Thoracic aorta (tissue), 2 donors: ENCODE measurements around the gene SAMHD1. TPM values are rescaled to one million over a fixed set of nuclear protein-coding genes. Genes with fewer than 3 reads are reported as not detected.

ENCODE experiments used
- ATAC-seq: fragments of 150-250 bp; one replicate; pipeline ENCODE4 v1.8.0; 2017; ENCODE audit warnings: low read depth; ENCODE audit not compliant: insufficient number of reproducible peaks, low FRiP score
- DNase-seq: peaks from one replicate; pipeline ENCODE4 v3.0.0-alpha.2; 2020; ENCODE audit warnings: low spot score
- H3K27ac ChIP-seq, 2 donors: fragments of 200-600 bp; sonication (generic); 1 replicate in 1 of 2; 2 replicates in 1 of 2; pipeline ENCODE4 v1.5.1; 2016; ENCODE audit warnings: mild to moderate bottlenecking in 2 of 2, moderate library complexity in 2 of 2
- H3K27me3 ChIP-seq: fragments of 200-600 bp; sonication (generic); replicated peaks from 2 replicates; pipeline ENCODE4 v1.6.0; 2016; ENCODE audit warnings: mild to moderate bottlenecking; ENCODE audit not compliant: insufficient read depth
- H3K36me3 ChIP-seq: fragments of 200-600 bp; sonication (generic); one replicate; pipeline ENCODE4 v1.5.1; 2016
- H3K4me1 ChIP-seq, 2 donors: fragments of 200-600 bp; sonication (generic); 1 replicate in 1 of 2; 2 replicates in 1 of 2; pipeline versions ENCODE4 v1.5.1 to v1.6.0; 2016; ENCODE audit warnings: low read depth in 2 of 2, mild to moderate bottlenecking in 1 of 2; ENCODE audit not compliant: control insufficient read depth in 1 of 2
- H3K4me3 ChIP-seq: fragments of 200-600 bp; sonication (generic); 2 replicates; pipeline ENCODE4 v1.5.1; 2016; ENCODE audit warnings: mild to moderate bottlenecking
- H3K9me3 ChIP-seq: fragments of 200-600 bp; sonication (generic); 2 replicates; pipeline ENCODE4 v1.5.1; 2016
- total RNA-seq, 2 donors: library from RNA; depleted of rRNA; stranded (reverse); fragments of >200 nt; gene quantifications; one replicate each; pipeline versions ENCODE4 v1.1.0 to v1.2.3, GENCODE V29; 2016
- TF ChIP-seq, protein P1 (sequence below): fragments of 200-600 bp; sonication (generic); IDR thresholded peaks from one replicate; pipeline ENCODE4 v1.5.1; 2019; ENCODE audit warnings: antibody characterized with exemption

The SAMHD1 gene
- total RNA-seq, 2 donors from 2014 or later = 229 to 365 TPM

DNA sequence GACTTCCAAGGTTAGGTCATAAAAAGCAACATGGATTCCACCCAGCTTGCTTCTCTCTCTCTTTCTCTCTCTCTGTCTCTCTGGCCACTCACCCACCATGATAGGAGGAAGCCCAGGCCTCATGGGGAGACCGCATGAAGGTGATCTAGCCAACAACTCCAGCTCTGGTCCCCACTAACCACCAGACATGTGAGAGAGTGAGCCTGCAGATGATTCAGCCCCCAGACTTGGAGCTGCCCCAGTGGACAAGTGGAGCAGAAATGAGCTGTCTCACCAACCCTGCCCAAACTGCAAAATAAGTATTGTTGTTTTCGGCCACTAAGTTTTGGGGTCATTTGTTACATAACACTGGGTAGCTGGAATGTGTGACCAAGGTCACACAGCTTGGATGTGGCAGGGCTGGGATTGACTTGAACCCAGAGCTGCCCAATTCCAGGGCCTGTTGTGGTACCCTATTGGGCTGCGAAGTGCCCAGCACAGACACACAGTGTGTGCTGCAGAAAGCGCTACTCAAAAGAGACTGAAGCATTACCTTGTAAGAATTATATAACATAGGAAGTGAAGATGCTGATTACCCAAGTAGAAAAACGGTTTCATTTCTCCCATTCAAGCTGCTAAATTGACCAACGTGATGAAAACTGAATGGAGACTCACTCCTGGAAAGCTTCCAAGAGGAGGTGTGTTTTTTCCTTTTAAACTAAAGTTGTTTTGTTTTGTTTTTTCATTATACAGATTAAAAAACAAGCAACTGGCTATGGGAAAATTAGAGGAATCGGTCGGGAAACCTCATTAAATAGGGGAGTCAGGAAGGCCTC lies 84.6 kb downstream of the SAMHD1 start:
- H3K9me3 ChIP-seq = no peaks in the 10 kb centered on the region
- no peak for ATAC-seq
- no peak overlapping the region for H3K4me3 ChIP-seq
- H3K27ac ChIP-seq = no peak overlapping the region
- TF ChIP-seq, protein P1, sequence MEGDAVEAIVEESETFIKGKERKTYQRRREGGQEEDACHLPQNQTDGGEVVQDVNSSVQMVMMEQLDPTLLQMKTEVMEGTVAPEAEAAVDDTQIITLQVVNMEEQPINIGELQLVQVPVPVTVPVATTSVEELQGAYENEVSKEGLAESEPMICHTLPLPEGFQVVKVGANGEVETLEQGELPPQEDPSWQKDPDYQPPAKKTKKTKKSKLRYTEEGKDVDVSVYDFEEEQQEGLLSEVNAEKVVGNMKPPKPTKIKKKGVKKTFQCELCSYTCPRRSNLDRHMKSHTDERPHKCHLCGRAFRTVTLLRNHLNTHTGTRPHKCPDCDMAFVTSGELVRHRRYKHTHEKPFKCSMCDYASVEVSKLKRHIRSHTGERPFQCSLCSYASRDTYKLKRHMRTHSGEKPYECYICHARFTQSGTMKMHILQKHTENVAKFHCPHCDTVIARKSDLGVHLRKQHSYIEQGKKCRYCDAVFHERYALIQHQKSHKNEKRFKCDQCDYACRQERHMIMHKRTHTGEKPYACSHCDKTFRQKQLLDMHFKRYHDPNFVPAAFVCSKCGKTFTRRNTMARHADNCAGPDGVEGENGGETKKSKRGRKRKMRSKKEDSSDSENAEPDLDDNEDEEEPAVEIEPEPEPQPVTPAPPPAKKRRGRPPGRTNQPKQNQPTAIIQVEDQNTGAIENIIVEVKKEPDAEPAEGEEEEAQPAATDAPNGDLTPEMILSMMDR = no peak
- no peak for DNase-seq
- no peaks in the 10 kb centered on the region for H3K36me3 ChIP-seq
- H3K4me1 ChIP-seq = peaks cover 2 to 5% of the 10 kb centered on the region in 2 donors
- no peaks in the 10 kb centered on the region for H3K27me3 ChIP-seq

DNA sequence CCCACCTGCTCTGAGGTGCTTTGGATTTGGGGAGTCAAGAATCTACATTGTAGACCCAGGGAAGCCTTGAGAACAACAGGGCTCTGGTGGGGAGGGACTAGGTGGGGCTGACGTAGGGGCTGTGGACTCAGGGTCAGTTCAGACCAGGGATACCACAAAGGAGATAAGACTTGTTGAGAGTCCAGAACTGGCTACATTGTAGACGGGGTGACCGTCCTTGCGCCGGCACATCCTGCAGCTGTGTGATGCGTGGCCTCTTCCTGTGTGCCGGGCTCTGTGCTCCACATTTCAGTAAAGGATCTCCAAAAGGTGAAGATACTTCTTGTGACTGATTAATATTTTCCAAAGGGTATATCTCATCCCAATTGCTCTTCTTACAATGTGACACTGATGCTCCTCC lies 85.3 kb downstream of the SAMHD1 start:
- TF ChIP-seq, protein P1 = no peak
- Histone ChIP-seq H3K27me3 (no peaks in the 10 kb centered on the region), H3K36me3 (no peaks in the 10 kb centered on the region), H3K9me3 (no peaks in the 10 kb centered on the region), H3K27ac (no peak overlapping the region), H3K4me3 (no peak overlapping the region), H3K4me1 (peaks cover 9 to 11% of the 10 kb centered on the region in 2 donors)
- ATAC-seq = no peak
- no peak for DNase-seq

DNA sequence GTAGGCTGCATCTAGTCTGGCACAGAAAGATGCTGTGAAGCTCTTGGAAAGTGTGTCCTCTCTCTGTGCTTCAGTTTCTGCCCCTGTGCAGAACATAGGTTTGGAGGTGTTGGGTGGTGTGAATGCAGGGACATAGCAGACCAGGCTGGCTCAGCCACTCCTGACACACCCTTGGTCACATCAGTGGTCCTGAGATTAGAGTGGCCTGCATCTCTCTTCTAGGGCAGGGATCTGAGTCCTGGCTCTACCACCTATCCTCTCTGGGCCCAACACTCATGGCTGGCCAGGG lies 85.7 kb downstream of the SAMHD1 start:
- TF ChIP-seq, protein P1 = no peak
- H3K4me3 ChIP-seq = no peak overlapping the region
- no peaks in the 10 kb centered on the region for H3K27me3 ChIP-seq
- no peaks in the 10 kb centered on the region for H3K36me3 ChIP-seq
- no peaks in the 10 kb centered on the region for H3K9me3 ChIP-seq
- no peak overlapping the region for H3K27ac ChIP-seq
- DNase-seq = no peak
- ATAC-seq = no peak
- peaks cover 13 to 14% of the 10 kb centered on the region in 2 donors for H3K4me1 ChIP-seq

DNA sequence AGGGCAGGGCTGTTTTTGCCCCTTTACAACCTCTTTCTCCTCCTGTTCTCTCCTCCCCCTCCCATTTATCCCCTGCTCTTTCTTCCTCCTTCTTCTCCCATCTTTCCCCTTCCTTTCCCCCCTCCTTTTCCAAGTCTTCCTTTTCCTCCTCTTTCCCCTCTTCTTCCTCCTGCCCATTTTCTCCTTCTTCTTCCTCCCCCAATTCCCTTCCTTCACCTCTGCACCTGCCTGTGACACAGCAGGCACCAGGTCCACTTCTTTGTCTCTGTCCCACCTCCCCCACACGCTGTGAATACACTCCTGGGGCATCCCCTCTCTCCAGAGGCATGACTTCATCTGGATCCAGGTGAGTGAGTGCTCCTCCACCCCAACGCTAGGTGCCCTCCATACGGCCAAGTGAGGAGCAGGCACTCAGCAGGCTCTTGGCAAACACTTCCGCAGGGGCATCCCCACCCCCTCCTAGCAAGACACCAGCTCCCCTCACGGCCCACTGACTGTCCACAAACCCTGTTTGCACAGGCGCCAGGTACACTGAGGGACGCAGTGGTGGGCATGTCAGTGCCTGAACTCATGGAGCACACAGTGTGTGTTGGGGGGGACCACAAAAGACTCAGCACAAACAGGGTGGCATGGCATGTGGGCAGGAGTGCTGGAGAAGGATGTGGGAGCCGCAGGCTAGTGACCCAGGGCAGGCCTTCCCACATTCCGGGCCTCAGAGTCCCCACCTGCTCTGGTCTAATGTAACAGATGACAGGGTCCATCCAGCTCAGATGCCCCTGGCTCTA lies 86.2 kb downstream of the SAMHD1 start:
- Histone ChIP-seq H3K36me3 (no peaks in the 10 kb centered on the region), H3K9me3 (no peaks in the 10 kb centered on the region), H3K4me3 (no peak overlapping the region), H3K27ac (no peak overlapping the region), H3K27me3 (no peaks in the 10 kb centered on the region), H3K4me1 (peaks cover 15 to 18% of the 10 kb centered on the region in 2 donors)
- no peak for ATAC-seq
- DNase-seq = no peak
- TF ChIP-seq, protein P1 = no peak

DNA sequence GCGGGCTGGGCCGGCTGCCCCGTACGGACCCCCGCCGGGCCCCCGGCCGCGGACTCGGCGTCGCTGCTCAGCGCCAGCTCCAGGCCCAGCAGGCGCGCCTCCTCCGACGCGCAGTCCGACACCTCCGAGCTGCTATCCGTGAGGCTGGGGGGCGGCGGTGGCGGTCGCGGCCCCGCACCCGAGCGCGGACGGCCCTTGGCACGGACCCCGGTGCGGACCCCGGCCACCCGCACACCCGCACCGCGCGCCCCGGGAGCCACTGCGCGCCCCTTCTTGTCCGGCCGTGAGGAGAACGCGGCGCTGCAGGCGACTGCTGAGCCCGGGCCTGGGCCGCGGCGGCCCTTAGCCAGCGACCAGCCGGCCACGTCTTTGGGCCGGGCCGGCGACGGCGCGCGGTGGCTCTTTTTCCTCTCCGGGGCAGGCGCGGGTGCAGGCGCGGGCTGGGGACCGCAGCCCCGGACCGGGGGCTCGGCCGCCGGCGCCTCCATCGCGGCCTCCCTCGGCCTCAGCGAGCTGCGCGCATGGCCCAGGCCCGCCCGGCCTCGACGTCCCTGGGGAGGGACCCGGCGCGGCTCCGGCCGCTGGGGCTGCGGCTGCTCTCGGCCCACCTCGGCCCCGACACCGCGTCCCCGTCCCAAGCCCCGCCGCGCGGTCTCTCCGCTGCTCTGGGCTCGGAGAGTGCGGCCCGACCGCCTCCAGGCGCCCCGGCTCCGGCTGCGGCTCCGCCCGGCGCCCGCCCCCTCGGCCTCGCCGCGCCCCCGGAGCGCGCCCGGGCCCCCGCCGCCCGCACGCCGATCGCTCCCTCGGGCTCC lies 88.4 kb downstream of the SAMHD1 start:
- Histone ChIP-seq H3K4me3 (peak overlapping the region; percentile 80), H3K27ac (peak overlapping the region; percentile 88), H3K36me3 (no peaks in the 10 kb centered on the region), H3K4me1 (peaks cover 15 to 36% of the 10 kb centered on the region in 2 donors), H3K27me3 (no peaks in the 10 kb centered on the region), H3K9me3 (no peaks in the 10 kb centered on the region)
- no peak for DNase-seq
- ATAC-seq = peak; percentile 24
- TF ChIP-seq, protein P1 = no peak
